DND-41 (cell line): Measurements from ENCODE around the gene UTP11.
"Not testable (repeated sequence)": the region's sequence is repeated elsewhere in the genome, so short reads cannot be mapped to it uniquely, and the experiment has no call there.

Source experiments
- CTCF ChIP-seq: IDR thresholded peaks from 2 replicates; pipeline ENCODE4 v1.5.1; 2012; ENCODE audit warnings: borderline replicate concordance, low read length, moderate library complexity, mild to moderate bottlenecking; ENCODE audit not compliant: poor library complexity, severe bottlenecking; ENCODE audit errors: extremely low read depth
- EZH2 ChIP-seq: IDR thresholded peaks from 3 replicates; pipeline ENCODE4 v1.6.1; 2012; ENCODE audit warnings: borderline replicate concordance, low read depth, mild to moderate bottlenecking, moderate library complexity, low read length, inconsistent platforms; ENCODE audit not compliant: severe bottlenecking

GRCh38 chr1:37973684-37974083 lies 38.9 kb upstream of the UTP11 start:
- TF ChIP-seq CTCF, EZH2: not testable (repeated sequence)
